GM18909 (cell line): ENCODE data around the gene TSPYL4.

Experiments used
- ATAC-seq: cut with Tn5 transposase; IDR thresholded peaks from one replicate; pipeline ENCODE4 v1.9.1; 2021; ENCODE audit warnings: mild to moderate bottlenecking; ENCODE audit not compliant: unreplicated experiment, poor library complexity

Gene TSPYL4

DNA sequence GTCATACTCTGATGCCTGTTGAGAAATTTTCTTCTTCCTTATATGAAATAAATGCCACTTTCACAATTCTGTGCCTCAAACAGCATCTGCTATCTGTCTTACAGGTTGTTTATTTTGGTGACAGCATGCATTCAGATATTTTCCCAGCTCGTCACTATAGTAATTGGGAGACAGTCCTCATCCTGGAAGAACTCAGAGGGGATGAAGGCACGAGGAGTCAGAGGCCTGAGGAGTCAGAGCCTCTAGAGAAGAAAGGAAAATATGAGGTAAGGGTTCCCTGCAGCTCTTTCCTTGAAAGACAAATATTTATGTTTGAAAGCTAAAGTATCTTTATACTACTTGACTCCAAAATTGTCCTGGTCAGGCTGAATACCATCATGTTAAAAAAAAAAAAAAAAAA is 15.8 kb downstream of the TSPYL4 start:
- ATAC-seq, result no peak

DNA sequence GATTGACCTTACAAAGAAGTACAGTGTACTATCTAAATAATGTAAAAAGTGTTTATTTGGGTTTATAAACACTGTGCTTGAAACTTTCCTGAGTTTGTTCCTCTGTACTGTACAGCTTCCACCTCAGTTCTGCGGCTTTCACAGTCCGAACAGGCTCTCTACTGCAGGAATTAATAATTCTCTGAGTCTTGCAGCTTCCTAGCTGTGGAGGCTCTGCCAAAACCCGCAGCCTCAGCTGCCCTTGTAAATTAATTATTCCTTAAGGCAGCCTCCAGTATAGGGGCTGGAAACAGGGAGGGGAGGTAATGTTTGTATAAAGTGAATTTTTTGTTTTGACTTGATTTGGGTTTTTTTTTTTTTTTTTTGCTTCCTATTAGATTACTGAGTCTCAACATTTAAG is 19.2 kb downstream of the TSPYL4 start:
- ATAC-seq, result no peak

DNA sequence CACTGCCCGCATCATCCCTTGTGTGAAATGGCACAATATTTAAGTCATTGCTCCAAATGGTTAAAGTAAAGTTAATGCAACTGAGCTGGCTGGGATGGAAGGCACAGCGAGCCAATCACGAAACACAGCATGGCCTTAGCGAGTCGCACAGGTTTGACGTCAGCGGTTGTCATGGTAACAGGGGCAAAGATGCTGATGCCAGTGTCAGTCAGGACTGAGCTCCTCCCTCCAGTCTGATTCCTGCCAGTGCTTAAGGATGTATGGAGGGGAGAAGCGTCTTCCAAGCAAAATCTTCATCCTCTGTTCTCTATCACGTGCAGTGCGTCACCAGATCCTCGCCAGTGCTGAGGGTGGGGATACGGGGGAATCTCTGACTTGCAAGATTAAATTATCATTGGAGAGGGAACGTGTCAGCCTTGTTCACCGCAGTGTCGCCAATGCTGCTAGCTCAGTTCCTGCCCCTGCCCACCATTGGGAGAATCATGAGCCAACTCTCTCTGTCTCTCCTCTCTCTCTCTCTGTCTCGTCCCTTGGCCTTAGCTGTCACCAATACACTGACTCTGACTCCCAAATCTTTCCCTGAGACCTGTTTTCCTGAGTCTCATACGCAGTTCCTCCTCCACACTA is 24.5 kb downstream of the TSPYL4 start:
- no peak for ATAC-seq

DNA sequence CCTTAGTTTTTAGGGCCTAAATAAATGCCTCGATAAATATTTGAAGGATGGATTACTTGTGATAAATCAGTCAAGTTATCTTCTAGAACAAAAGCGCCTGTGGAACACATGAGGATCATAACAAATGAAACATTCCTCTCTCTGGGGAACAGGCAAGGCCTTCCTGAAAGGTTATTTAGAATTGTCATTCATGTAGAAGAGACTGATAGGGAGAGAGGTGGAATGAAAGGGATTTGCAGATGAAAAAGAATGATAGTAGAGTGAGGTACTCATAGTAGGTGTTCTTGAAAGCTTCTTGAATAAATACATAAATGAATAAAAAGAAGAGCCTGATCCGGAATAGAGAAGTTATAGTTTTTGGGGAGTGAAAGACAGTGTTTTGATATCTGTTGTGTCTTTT is 30.5 kb downstream of the TSPYL4 start:
- no peak for ATAC-seq

DNA sequence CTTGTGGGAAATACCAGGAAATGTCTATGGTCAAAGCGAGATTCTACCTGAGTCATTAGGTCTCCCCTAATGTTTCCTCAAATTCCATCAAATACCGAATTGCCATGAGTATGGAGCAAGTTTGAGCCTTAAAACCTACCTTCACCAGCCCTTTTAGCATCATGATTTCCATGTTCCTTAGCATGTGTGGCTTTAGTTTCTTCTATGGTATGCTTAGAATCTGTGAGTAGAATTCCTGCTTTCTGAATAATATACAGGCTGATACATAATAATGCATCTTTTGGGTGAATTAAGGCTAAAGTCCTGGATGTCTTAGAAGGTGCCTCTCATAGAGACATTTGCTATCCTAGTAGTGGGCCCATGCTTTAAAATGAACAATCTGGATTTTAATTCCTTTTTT is 32.0 kb downstream of the TSPYL4 start:
- no peak for ATAC-seq

DNA sequence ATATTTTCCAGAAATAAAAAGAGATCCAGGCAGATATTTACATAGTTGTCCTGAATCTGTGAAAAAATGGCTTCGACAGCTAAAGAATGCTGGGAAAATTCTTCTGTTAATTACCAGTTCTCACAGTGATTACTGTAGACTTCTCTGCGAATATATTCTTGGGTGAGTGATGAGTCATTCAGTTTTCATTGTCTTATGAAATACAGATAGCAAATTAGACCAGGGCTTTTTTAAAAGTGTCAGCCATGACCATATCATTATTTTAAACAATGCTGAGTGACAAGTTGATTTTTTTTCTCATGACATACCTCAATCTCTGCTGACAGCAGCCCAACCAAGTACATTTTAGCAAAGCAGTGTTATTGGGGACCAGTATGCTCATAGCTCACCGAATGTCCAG is 32.8 kb downstream of the TSPYL4 start:
- no peak for ATAC-seq

DNA sequence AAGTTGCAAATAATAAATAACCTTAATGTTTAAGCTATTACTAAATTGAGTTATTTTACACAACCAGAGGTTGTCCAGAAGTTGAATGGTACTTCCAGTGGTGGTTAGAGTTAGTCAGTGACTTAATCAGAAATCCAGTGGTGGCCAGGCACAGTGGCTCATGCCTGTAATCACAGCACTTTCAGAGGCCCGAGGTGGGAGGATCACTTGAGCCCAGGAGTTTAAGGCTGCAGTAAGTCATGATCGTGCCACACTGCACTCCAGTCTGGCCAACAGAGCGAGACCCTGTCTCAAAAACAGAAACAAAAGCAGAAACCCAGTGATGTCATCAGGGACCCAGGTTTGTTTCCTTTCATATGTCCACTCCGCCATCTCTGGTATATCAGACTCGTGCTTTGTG is 35.0 kb downstream of the TSPYL4 start:
- ATAC-seq, result no peak

DNA sequence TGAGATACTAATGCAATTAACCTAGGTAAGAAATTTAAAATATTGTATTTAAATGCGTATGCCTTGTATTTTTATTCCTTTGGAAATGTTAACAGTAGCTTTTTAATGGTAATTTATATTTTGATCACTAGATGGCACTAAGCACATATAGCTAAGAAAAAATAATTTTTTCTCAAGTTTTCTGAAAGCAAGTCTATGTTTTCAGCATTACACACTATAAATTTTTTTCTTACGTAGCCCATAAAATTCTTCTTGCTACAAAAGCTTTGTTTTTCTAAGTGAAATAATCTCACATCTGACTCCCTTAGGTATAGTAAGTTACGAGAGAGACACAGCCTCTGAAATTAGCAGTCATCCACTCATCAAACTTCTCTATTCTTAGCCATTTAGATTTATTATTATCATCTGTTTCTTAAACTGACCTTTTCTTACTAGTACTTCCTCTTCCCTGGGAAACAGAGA is 35.7 kb downstream of the TSPYL4 start:
- ATAC-seq, result no peak

DNA sequence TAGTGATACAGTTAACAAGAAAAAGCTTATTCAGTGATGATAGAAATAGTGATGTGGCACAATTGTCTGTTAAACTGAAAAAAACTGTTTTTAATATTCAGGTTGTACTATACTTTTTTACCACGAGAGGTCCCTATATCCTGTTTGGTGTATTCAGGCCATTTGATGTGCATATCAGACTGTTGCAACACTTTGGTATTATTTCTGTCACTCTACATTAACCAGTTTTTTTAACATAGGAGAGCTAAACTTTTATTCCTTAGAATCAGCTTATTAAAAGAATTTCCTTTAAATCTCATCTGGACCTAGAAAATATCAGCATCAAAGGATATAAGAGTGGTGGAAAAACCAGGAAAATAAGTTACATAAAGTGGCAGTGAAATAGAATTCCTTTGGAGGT is 36.8 kb downstream of the TSPYL4 start:
- peak; percentile 56 for ATAC-seq

DNA sequence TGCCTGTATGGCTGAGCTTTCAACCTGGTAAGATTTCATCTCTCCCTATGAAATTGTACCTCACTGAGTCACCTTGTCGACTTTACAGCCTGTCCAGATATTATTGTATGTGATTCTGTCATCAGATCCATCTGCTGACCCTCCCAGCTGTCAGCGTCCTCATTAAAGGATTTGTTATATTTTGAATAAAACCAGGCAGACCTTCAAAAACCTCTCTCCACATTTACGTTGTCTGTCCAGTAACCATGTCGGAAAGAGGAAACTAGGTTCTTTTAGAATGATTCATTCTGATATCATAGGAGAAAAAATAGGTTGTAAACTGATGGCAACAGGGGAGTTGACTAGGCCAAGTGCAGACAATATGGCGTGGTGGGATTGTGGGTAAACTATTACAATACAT is 38.5 kb downstream of the TSPYL4 start:
- ATAC-seq, result no peak

DNA sequence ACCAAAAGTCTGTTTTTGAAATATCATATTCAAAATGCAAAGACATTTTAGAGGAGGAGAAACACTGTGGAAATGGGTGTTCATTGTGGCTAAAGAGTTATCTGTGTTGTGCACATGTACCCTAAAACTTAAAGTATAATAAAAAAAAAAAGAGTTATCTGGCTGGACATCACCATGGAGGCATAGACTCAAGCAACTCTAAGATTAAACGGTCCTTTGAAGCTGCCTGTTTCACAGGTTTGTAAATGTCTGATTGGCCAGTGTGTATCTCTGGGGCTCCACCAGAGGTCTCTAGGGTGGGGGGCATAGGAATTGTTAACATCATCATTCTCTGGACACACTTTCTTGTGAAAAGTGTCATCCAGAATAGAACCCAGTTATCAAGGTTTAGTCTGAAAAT is 39.2 kb downstream of the TSPYL4 start:
- ATAC-seq, result no peak

DNA sequence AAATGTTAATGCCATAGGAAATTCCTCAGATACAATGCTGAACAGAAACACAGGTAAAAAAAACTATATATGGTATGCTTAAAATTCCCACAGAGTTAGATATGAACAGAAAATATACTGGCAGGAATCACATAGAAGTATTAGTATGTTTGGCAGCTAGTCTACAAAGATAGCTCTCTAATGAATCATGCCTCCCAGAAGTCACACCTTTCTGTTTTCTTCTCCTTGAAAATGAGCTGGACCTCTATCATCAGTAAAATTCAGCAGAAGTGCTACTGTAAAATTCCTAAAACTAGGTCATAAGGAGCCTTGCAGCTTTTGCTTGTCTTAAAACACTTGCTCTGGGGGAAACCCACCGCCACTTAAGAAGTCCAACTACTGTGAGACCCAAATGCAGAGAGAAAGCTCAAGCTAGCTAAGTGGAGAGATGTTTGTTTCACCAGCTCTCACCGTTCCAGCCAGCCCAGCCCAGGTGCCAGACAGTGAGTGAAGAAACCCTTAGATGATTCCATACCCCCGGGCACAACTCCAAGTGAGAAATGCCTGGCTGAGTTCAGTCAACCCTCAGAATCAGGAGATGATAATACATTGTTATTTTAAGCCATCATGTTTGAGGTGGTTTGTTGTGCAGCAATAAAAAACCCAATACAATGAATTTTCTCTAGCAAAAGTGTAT is 43.0 kb downstream of the TSPYL4 start:
- no peak for ATAC-seq

DNA sequence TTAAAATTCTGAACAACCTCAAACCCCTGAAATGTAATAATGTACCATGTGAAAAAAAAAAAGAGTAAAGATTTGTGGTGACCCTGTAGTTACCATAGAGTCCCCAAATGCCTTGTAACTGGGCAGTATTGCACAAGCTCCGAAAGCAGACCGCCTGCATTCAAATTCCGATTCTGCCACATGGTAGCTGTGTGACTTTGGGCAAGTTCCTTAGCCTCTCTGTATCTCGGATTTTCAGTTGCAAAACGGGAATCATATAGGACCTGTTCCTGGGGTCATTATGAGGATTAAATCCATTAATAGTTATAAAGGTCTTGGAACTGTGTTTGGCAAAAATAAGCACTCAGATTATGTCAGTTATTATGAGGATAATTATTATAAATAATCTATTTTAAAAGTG is 43.6 kb downstream of the TSPYL4 start:
- no peak for ATAC-seq

DNA sequence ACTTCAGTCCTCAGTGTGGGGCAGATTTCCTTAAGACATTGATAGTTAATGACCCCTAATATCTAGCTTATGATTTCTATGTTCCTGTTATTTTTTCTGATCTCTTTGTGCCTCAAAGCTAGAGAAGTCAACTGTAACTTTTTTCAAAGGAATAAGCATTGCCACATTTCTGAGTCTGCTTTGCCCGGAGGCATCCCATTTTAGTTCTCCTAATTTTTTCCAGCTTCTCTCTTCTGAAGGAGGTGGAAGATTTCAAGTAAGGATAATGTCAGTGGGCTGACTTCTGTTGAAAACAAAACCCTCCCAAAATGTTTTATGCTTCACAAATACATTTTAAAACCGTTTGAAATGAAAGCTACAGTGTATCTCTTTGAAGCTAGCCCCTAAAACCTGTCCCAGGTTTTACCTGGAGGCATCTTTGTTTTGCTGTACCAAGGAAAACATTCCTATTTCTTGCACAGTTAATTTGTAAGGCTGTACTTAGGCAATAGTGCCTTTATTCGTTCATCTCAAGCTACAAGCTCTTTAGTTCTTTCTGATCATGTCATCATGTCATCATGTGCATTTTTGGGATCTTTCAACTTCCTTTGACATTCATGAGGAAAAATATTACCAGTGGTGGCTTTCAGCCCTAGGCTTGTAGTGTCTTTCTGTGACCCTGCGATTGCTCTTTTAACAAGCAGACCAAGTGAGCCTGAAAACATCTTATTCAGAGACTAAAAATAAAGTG is 45.7 kb downstream of the TSPYL4 start:
- no peak for ATAC-seq

DNA sequence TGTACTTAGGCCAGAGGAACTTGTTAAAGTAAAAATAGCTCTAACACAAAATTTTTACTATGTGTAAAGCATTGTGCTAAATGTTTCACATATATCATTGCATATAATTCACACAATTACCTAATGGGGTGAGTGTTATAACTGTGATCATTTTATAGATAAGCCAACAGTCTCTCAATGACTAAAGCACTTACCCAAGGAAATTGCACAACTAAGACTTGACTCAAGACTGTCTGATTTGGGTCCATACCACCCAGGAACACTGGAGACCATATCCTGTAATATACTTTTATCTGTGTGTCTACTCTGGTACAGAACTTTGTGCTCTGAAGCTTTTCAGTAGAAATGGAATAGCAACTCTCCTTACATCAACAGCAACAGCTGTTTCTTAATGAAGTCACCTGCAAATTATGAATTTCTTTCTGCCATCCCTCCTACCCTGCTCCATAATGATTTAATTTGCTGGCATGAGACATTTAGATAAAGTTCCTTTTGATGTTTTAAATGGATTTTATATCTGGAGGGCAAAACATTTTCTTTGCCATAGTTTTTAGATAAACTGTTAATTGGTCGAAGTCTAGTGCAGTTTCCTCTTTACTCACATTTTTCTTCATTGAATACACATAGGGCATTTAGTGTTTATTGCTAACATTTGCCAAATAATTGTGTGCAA is 47.5 kb downstream of the TSPYL4 start:
- no peak for ATAC-seq

DNA sequence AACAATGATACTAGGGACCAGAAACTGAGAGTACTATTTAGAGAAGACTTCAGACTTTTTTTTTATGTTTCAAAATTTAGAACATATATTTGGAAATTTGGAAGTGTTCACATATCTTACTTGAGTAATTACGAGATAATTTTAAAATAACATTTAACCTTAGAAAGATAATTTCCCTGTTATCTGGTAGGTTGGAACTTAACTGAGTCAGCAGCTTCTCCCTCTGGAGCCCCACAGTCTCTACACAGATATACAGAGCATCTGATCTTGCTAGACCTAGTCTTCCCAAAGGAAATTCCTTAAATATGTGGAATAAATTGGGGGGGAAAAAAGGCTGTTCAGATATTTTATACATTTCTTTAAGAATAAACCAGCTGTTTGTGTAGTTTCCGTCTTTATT is 48.6 kb downstream of the TSPYL4 start:
- no peak for ATAC-seq

DNA sequence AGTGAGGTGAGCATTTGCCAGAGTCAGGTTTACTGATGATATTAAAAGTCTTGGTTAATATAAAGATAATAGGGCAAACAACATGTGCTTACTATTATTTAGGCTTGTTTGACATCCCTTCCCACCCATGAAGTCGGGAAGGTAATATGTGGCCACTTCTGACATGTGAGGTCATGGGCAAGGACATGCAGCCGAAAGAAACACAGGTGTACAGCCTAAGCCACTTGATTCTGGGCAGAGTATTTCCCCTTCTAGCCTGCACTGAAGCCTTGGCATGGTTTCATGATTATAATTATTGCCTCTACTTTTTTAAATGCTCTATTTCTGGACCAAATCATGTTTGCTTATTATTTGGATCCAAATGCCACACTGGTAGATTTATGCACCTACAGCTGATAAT is 52.3 kb downstream of the TSPYL4 start:
- ATAC-seq, result no peak

DNA sequence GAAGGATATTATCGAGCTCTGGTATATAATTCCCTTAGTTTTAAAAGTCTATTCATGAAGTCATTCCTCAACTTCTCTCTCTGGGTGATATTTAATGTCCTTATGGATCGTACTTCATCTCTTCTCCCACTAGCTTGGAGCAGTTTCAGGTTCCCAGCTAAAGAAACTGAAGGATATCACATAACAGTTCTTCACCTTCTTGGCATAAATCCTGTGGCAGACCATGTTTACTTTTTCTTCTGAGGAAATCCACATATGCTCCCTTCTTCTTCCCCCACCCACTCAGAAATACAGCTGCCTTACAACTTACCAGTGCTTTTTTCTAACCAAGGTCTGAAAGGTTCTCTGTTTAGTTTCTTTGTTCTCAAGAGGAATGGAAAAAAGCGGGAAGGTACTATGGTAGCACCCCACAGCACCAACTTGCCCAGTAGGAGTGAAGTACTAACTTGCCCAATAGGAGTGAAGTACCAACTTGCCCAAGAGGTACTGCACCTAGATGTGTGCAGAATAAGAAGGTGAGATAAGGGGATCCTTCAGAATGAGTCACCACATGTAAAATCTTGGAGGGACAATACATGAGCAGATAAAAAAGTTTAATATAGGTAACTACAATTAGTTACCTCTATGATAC is 53.1 kb downstream of the TSPYL4 start:
- no peak for ATAC-seq
